Epithelial cell of proximal tubule (primary cell): ENCODE results near the gene IMPA2. TPM values are rescaled to one million over a fixed set of nuclear protein-coding genes. Genes with fewer than 3 reads are reported as not detected.

ENCODE experiments used
- DNase-seq: peaks from one replicate; pipeline ENCODE4 v3.0.0-alpha.2; 2011; ENCODE audit warnings: low read depth
- H3K4me3 ChIP-seq: 2 replicates; pipeline ENCODE4 v1.5.1; 2011; ENCODE audit warnings: low read depth, mild to moderate bottlenecking, low read length
- total RNA-seq: library from RNA; depleted of rRNA; stranded (reverse); fragments of >200 nt; gene quantifications from 2 replicates; pipeline ENCODE4 v1.2.3, GENCODE V29; 2015
- TF ChIP-seq, protein P1 (sequence below): conservative IDR thresholded peaks from 2 replicates; pipeline ENCODE4 v1.5.1; 2012; ENCODE audit warnings: low read depth, mild to moderate bottlenecking, low read length

The IMPA2 gene
- total RNA-seq, 1 donor from 2014 or later = 89.9 TPM

DNA sequence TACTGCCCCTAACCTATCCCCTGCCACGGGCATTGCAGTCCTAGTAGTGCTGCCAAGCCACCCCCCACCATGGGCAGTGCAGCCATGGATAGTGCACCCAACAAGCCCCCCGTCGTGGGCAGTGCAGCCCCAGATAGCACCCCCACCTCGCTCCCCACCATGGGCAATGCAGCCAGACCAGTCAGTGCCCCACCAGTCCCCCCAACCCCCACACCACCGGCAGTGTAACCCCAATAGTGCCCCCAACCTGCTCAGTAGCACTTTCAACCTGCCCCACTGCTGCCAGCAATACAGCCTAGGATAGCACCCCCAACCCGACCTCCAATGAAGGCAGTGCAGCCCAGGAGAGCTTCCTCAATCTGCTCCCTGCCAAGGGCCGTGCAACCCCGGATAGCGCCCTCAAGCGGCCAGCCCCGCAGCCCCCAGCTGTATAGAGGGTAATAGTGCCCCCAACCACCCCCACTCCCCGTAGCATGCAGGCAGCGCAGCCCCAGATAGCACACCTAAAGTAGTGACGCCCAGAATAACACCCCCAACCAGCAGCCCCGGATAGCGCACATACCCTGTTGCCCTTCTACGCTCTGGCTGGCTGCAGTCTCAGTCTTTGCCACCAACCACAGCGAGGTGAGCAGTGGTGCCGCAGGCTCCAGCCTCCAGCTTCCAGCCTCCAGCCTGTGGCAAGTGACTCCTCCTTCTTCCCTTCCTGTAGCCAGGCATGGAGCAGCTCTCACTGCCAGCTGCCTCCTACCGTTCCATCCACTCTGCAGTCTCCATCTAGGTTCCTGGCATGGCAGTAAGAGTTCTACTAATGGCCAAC is 66.9 kb downstream of the IMPA2 start:
- DNase-seq = no peak
- TF ChIP-seq, protein P1, sequence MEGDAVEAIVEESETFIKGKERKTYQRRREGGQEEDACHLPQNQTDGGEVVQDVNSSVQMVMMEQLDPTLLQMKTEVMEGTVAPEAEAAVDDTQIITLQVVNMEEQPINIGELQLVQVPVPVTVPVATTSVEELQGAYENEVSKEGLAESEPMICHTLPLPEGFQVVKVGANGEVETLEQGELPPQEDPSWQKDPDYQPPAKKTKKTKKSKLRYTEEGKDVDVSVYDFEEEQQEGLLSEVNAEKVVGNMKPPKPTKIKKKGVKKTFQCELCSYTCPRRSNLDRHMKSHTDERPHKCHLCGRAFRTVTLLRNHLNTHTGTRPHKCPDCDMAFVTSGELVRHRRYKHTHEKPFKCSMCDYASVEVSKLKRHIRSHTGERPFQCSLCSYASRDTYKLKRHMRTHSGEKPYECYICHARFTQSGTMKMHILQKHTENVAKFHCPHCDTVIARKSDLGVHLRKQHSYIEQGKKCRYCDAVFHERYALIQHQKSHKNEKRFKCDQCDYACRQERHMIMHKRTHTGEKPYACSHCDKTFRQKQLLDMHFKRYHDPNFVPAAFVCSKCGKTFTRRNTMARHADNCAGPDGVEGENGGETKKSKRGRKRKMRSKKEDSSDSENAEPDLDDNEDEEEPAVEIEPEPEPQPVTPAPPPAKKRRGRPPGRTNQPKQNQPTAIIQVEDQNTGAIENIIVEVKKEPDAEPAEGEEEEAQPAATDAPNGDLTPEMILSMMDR = no peak

DNA sequence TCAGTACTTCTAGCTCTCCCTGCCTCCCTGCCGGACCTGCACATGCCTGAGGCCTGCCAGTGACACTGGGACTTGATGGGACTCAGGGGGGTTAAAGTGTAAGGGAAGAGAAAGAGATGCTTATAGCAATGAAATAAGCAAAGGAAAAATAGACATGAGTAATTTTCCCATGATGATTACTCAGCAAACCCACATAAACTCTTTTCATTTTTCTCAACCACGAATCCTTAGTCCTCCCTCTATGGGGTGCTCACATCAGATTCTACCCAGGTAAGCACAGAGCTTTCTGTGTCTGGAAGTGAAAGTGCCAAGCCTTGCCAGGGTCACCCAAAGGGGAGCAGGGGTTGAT is 67.5 kb downstream of the IMPA2 start:
- DNase-seq = peak; percentile 26
- TF ChIP-seq, protein P1 = no peak
- no peak overlapping the region for H3K4me3 ChIP-seq

More for the DNA sequence above, 66.9 kb downstream of the IMPA2 start:
- H3K4me3 ChIP-seq = no peak overlapping the region

DNA sequence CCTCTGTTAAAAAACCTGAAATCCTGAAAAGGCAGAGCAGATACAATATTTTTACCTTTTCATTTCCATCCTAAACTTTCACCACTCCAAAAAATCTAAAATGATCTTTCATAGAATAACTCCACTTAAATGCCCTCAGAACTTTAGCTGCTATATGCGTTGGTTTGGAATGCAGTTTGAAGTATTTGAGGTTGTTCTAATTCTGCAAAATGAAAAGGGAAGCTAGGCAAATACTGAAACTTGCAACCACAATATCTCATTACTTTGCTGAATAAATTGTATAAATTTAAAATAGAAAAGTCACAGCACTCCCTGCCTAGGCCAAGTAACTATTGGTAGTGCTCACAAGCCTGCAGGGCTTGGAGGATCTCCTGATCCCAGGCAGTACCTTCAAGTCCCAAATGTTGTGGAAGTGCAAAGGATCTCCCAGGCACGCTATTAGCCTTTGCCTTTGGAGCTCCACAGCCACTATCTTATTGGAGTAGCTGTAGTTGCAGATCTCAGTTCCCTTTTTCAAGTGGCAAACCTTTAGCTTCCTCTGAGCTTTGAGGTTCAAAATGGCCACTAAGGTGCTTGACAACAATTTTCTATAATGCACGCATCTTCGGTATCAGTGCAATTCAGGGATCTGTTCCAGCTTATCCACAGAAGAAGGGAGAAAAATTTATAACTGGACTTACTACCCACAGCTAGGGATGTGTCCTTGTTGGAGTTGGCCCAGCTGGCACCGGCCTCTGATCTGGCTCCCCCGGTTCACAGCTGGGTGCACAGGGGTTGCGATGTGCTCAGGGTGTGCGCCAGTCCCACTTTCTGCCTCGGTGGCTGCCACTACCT is 68.9 kb downstream of the IMPA2 start:
- no peak overlapping the region for H3K4me3 ChIP-seq
- TF ChIP-seq, protein P1 = no peak
- no peak for DNase-seq

DNA sequence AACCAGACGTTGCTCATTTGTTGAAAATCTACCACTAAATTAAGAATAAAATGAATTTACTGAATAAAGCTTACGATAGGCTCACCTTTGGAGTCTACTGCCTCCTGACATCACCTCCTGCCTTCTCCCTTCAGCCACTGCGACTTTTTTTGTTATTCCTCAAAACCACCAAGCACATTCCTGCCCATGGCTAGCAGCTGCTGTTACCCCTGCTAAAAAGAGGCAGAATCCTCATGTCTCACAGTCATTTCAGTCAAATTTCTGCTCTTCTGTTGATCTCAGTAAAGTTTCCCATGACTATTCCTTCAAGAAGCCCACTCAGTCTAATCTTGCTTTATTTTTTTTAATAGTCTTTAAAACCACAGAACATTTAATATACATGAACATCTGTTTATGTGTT is 71.6 kb downstream of the IMPA2 start:
- H3K4me3 ChIP-seq = no peak overlapping the region
- TF ChIP-seq, protein P1 = no peak
- DNase-seq = no peak

DNA sequence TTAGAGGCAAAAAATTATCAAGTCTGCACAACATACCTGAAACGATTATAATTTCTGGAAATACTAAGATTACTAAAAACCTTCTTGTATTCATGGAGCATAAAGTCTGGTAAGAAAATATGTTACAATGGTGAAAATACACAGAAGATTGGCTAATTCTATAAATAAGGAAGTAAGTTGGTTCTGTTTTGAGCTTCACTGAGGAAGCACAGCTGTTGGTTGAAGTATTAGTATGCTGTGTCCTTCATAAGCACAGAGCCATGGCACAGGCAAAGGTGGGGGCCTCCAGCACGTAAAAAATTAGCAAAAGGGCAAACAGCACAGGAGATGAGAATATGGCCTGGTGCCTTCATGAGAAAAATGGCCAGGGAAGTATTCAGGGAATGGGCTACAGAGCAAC is 72.0 kb downstream of the IMPA2 start:
- DNase-seq = no peak
- no peak overlapping the region for H3K4me3 ChIP-seq
- TF ChIP-seq, protein P1 = no peak

DNA sequence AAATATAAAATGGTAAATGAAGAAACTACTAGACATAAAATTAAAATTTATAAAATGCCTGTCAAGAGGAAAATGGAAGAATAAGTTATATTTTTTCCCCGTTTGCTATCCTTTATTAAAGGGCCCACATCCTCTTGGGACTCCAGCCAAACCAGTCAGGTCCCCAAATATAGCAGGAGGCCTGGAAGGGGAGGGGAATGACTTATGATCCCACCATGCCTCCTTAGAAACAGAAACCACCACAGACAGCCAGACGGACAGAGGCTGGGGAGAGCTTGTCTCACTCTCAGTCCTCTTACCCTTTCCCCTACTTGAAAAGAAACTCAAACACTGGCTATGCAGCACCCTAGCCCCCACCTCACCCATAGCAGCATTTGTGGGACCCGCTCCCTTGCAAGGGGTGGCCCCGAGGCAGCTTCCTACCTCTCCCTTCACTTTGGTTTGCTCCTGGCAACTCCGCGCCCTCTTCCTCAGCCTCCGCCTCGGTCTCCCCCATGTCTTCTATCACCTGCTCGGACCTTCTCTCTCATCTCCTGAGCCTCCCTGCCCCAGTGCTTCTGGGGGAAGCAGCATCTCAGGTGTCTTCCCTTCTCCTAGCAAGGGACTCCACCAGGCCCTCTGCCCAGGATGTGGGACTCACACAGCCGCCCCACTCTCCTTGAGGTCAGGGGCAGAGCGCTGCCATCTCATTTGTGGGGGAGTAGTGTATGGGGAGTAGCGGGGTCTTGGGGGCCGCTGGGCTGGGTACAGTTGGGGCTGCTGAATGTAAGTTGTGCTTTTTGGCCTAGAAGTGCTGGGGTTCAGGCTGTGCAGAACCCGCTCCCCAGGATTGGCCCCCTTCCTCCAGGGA is 75.0 kb downstream of the IMPA2 start:
- TF ChIP-seq, protein P1 = no peak
- no peak overlapping the region for H3K4me3 ChIP-seq
- no peak for DNase-seq
